Measurements from ENCODE around the gene ARL5A. TPM values are rescaled to one million over a fixed set of nuclear protein-coding genes. Genes with fewer than 3 reads are reported as not detected.
A peak's percentile ranks its signal among the peaks of the same experiment; 100 is the strongest.

The ARL5A gene
- total and polyA plus RNA-seq, 9 of the 15 experiments (the other 6 are each of a cell fraction or from before 2014, with no cell fraction given) = 16.3 to 117 (median 88.4) TPM

GRCh38 chr2:151760139-151760650 lies 68.0 kb downstream of the ARL5A start (continued):
- TF ChIP-seq ZHX1 (conservative IDR thresholded peaks at IDR 0.05; ENCODE audit: low read length) = no peak
- TF ChIP-seq CUX1 (CRISPR knock-in tag; IDR thresholded peaks at IDR 0.05) = peak; percentile 61; the same call in 1 of the 2 replicates
- TF ChIP-seq MCM7 (IDR thresholded peaks at IDR 0.05) = no peak
- TF ChIP-seq SMARCA5 (IDR thresholded peaks at IDR 0.05) = peak; percentile 74; the same call in 1 of the 2 replicates
- TF ChIP-seq, protein P1, sequence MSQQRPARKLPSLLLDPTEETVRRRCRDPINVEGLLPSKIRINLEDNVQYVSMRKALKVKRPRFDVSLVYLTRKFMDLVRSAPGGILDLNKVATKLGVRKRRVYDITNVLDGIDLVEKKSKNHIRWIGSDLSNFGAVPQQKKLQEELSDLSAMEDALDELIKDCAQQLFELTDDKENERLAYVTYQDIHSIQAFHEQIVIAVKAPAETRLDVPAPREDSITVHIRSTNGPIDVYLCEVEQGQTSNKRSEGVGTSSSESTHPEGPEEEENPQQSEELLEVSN (IDR thresholded peaks at IDR 0.05; ENCODE audit: borderline replicate concordance in 1 of 2, extremely low read depth in 1 of 2, insufficient read depth in 1 of 2, insufficient read length in 1 of 2, low read depth in 1 of 2, low read length in 1 of 2, poor library complexity in 1 of 2, severe bottlenecking in 1 of 2) = peak; percentile 36 to 67
- TF ChIP-seq HMG20B (CRISPR knock-in tag; IDR thresholded peaks at IDR 0.05) = no peak
- peak; percentile 95 for TF ChIP-seq DMBX1 (CRISPR knock-in tag; IDR thresholded peaks at IDR 0.05; ENCODE audit: borderline replicate concordance)
- peak; percentile 79 for TF ChIP-seq ZNF584 (CRISPR knock-in tag; IDR thresholded peaks at IDR 0.05; ENCODE audit: low read depth)
- no peak for TF ChIP-seq CHCHD3 (CRISPR knock-in tag; IDR thresholded peaks at IDR 0.05)
- TF ChIP-seq EHMT2 (IDR thresholded peaks at IDR 0.05) = peak; percentile 81
- TF ChIP-seq ZBTB33 (CRISPR knock-in tag; IDR thresholded peaks at IDR 0.05) = no peak
- no peak for TF ChIP-seq PRMT5 (CRISPR knock-in tag; IDR thresholded peaks at IDR 0.05)
- TF ChIP-seq, protein P2, sequence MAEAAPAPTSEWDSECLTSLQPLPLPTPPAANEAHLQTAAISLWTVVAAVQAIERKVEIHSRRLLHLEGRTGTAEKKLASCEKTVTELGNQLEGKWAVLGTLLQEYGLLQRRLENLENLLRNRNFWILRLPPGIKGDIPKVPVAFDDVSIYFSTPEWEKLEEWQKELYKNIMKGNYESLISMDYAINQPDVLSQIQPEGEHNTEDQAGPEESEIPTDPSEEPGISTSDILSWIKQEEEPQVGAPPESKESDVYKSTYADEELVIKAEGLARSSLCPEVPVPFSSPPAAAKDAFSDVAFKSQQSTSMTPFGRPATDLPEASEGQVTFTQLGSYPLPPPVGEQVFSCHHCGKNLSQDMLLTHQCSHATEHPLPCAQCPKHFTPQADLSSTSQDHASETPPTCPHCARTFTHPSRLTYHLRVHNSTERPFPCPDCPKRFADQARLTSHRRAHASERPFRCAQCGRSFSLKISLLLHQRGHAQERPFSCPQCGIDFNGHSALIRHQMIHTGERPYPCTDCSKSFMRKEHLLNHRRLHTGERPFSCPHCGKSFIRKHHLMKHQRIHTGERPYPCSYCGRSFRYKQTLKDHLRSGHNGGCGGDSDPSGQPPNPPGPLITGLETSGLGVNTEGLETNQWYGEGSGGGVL (CRISPR knock-in tag; IDR thresholded peaks at IDR 0.05) = no peak
- no peak for TF ChIP-seq ZNF57 (CRISPR knock-in tag; IDR thresholded peaks at IDR 0.05)

Measured in K562 (cell line).